Measurements from ENCODE around the gene CDH26.

CDH26 gene

GRCh38 chr20:60013296-60014139 lies 55.3 kb downstream of the CDH26 start:
- TF ChIP-seq POLR2AphosphoS5 (IDR thresholded peaks at IDR 0.05; ENCODE audit: low read depth) (no peak), GABPA (IDR thresholded peaks at IDR 0.05; ENCODE audit: low read depth) (no peak), SPI1 (IDR thresholded peaks at IDR 0.05; ENCODE audit: borderline replicate concordance, low read depth) (no peak), CTCF (IDR thresholded peaks at IDR 0.05; ENCODE audit: insufficient read depth, low read length) (no peak)
- TF ChIP-seq, protein P1, sequence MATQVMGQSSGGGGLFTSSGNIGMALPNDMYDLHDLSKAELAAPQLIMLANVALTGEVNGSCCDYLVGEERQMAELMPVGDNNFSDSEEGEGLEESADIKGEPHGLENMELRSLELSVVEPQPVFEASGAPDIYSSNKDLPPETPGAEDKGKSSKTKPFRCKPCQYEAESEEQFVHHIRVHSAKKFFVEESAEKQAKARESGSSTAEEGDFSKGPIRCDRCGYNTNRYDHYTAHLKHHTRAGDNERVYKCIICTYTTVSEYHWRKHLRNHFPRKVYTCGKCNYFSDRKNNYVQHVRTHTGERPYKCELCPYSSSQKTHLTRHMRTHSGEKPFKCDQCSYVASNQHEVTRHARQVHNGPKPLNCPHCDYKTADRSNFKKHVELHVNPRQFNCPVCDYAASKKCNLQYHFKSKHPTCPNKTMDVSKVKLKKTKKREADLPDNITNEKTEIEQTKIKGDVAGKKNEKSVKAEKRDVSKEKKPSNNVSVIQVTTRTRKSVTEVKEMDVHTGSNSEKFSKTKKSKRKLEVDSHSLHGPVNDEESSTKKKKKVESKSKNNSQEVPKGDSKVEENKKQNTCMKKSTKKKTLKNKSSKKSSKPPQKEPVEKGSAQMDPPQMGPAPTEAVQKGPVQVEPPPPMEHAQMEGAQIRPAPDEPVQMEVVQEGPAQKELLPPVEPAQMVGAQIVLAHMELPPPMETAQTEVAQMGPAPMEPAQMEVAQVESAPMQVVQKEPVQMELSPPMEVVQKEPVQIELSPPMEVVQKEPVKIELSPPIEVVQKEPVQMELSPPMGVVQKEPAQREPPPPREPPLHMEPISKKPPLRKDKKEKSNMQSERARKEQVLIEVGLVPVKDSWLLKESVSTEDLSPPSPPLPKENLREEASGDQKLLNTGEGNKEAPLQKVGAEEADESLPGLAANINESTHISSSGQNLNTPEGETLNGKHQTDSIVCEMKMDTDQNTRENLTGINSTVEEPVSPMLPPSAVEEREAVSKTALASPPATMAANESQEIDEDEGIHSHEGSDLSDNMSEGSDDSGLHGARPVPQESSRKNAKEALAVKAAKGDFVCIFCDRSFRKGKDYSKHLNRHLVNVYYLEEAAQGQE (IDR thresholded peaks at IDR 0.05; ENCODE audit: insufficient replicate concordance, low read depth), result no peak
- Histone ChIP-seq H3K4me3 (replicated peaks; ENCODE audit: insufficient read depth, low read length) (no peak overlapping the region), H3K27ac (replicated peaks) (no peak overlapping the region), H3K27me3 (ENCODE audit: insufficient read depth, poor library complexity, severe bottlenecking) (no peaks in the 10 kb centered on the region)
- DNase-seq (ENCODE audit: low read depth in 1 of 2, low spot score in 1 of 2), result no peak

GRCh38 chr20:60016406-60016805 lies 58.2 kb downstream of the CDH26 start:
- DNase-seq (ENCODE audit: low read depth in 1 of 2, low spot score in 1 of 2), result no peak
- no peaks in the 10 kb centered on the region for H3K27me3 ChIP-seq (ENCODE audit: insufficient read depth, poor library complexity, severe bottlenecking)
- peak overlapping the region; percentile 23 for H3K27ac ChIP-seq (replicated peaks)
- no peak overlapping the region for H3K4me3 ChIP-seq (replicated peaks; ENCODE audit: insufficient read depth, low read length)
- TF ChIP-seq SPI1 (IDR thresholded peaks at IDR 0.05; ENCODE audit: borderline replicate concordance, low read depth) (peak; percentile 86), CTCF (IDR thresholded peaks at IDR 0.05; ENCODE audit: insufficient read depth, low read length) (no peak), GABPA (IDR thresholded peaks at IDR 0.05; ENCODE audit: low read depth) (no peak)
- TF ChIP-seq, protein P1 (IDR thresholded peaks at IDR 0.05; ENCODE audit: insufficient replicate concordance, low read depth), result no peak

DNA sequence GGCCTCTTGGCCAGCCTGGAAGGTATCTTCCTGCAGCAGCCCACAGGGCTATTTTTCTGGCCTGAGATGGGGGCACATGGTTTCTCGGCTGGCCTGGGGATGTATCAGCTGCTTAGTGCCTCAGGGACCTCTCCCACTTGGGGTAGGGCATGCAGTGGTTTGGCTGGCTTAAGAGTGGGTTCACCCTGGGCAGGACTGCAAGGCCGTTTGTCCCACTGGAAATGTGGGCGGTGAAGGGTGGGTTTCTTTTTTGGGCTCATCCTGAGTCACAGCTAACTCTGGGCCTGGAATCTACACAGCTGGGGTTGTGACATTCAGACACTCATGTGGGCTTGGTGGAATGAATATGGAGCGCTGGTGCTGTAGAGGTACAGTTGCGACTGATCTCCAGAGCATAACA lies 62.0 kb downstream of the CDH26 start:
- no peak overlapping the region for H3K27ac ChIP-seq (replicated peaks)
- H3K4me3 ChIP-seq (replicated peaks; ENCODE audit: insufficient read depth, low read length), result no peak overlapping the region
- no peaks in the 10 kb centered on the region for H3K27me3 ChIP-seq (ENCODE audit: insufficient read depth, poor library complexity, severe bottlenecking)
- TF ChIP-seq POLR2AphosphoS5 (IDR thresholded peaks at IDR 0.05; ENCODE audit: low read depth) (no peak), CTCF (IDR thresholded peaks at IDR 0.05; ENCODE audit: insufficient read depth, low read length) (no peak), SPI1 (IDR thresholded peaks at IDR 0.05; ENCODE audit: borderline replicate concordance, low read depth) (no peak), GABPA (IDR thresholded peaks at IDR 0.05; ENCODE audit: low read depth) (no peak)
- TF ChIP-seq, protein P1 (IDR thresholded peaks at IDR 0.05; ENCODE audit: insufficient replicate concordance, low read depth), result no peak
- DNase-seq (ENCODE audit: low read depth in 1 of 2, low spot score in 1 of 2), result no peak
